CD4-positive, alpha-beta T cell (primary cell): ENCODE data around the gene CSNK2A1. TPM values are rescaled to one million over a fixed set of nuclear protein-coding genes. Genes with fewer than 3 reads are reported as not detected.
"Not testable (repeated sequence)": the region's sequence is repeated elsewhere in the genome, so short reads cannot be mapped to it uniquely, and the experiment has no call there.

Source experiments
- ATAC-seq: fragments of 200-7000 bp; cut with Tn5 transposase; one replicate; pipeline ENCODE4 v1.10.0; 2022; ENCODE audit warnings: mild to moderate bottlenecking; ENCODE audit not compliant: poor library complexity
- CTCF ChIA-PET: fragments of 350-600 bp; sonication (Branson Sonifier 250); formaldehyde crosslinking; loops from one replicate; lab custom pipeline; 2021; ENCODE audit warnings: antibody characterized with exemption, inconsistent platforms; lab: Charles Lee
- POLR2A ChIA-PET: fragments of 350-600 bp; sonication (Branson Sonifier 250); formaldehyde crosslinking; loops from one replicate; lab custom pipeline; 2021; ENCODE audit warnings: antibody characterized with exemption, inconsistent platforms; lab: Charles Lee
- DNase-seq, 14 experiments: peaks; one replicate each; pipeline ENCODE4 v3.0.0-alpha.2; 2013 to 2020; ENCODE audit warnings: mixed read lengths in 2 of 14
- H3K27ac ChIP-seq, 2 donors: one replicate each; pipeline versions ENCODE4 v1.5.1 to v1.7.0; 2013; ENCODE audit warnings: low read length in 2 of 2, low read depth in 1 of 2, mild to moderate bottlenecking in 1 of 2
- H3K27me3 ChIP-seq, 2 experiments: 1 replicate in 1 of 2; 2 replicates in 1 of 2; pipeline versions ENCODE4 v1.6.1 to v1.7.0; 2013; ENCODE audit warnings: low read length in 2 of 2, control low read depth in 1 of 2, mild to moderate bottlenecking in 1 of 2, moderate library complexity in 1 of 2; ENCODE audit not compliant: insufficient read depth in 2 of 2, control insufficient read depth in 1 of 2
- H3K36me3 ChIP-seq: one replicate; pipeline ENCODE4 v1.6.1; 2013; ENCODE audit warnings: low read length, control low read depth; ENCODE audit not compliant: insufficient read depth
- H3K4me1 ChIP-seq: one replicate; pipeline ENCODE4 v1.6.1; 2013; ENCODE audit warnings: low read length, control low read depth; ENCODE audit not compliant: insufficient read depth
- H3K4me3 ChIP-seq: one replicate; pipeline ENCODE4 v1.5.1; 2013; ENCODE audit warnings: mild to moderate bottlenecking, low read length, moderate library complexity
- H3K9me3 ChIP-seq, 2 experiments: 1 replicate in 1 of 2; 2 replicates in 1 of 2; pipeline versions ENCODE4 v1.6.1 to v1.7.0; 2013; ENCODE audit warnings: low read length in 2 of 2, mild to moderate bottlenecking in 2 of 2, control low read depth in 1 of 2, moderate library complexity in 1 of 2; ENCODE audit not compliant: control insufficient read depth in 1 of 2, insufficient read depth in 1 of 2
- H3K27ac Mint-ChIP-seq: one replicate; pipeline ENCODE4 v1.8.0; 2020; ENCODE audit warnings: mixed read lengths
- H3K27me3 Mint-ChIP-seq: one replicate; pipeline ENCODE4 v1.8.0; 2021; ENCODE audit warnings: mixed read lengths
- H3K36me3 Mint-ChIP-seq: one replicate; pipeline ENCODE4 v1.8.0; 2021; ENCODE audit warnings: low read depth, mixed read lengths
- H3K4me1 Mint-ChIP-seq: one replicate; pipeline ENCODE4 v1.8.0; 2021; ENCODE audit warnings: low read depth, mixed read lengths
- H3K4me3 Mint-ChIP-seq: one replicate; pipeline ENCODE4 v1.8.0; 2020; ENCODE audit warnings: mild to moderate bottlenecking, mixed read lengths
- H3K9me3 Mint-ChIP-seq: one replicate; pipeline ENCODE4 v1.8.0; 2020; ENCODE audit warnings: mixed read lengths
- intact Hi-C, 2 experiments: fragments of 100-400 bp; cut with DNase I in 1 of 2; cut with micrococcal nuclease in 1 of 2; formaldehyde crosslinking; loops; one replicate each; pipeline versions ENCODE4 v1.15.1 to v1.9.0; 2023 to 2025; cut with DNase I, micrococcal nuclease
- total RNA-seq, 174 experiments: library from RNA in 2 of 174; stranded (reverse) in 2 of 174; gene quantifications; one replicate each; pipeline ENCODE4 v1.2.3 and lab custom pipeline; 2021 to 2026
- TF ChIP-seq, protein P1 (sequence below): fragments of 200-600 bp; IDR thresholded peaks from one replicate; pipeline ENCODE4 v1.8.0; 2022; ENCODE audit warnings: antibody characterized with exemption, mild to moderate bottlenecking

CSNK2A1 gene
- total RNA-seq, 2 experiments from 2014 or later = 55.5 to 56.9 TPM

DNA sequence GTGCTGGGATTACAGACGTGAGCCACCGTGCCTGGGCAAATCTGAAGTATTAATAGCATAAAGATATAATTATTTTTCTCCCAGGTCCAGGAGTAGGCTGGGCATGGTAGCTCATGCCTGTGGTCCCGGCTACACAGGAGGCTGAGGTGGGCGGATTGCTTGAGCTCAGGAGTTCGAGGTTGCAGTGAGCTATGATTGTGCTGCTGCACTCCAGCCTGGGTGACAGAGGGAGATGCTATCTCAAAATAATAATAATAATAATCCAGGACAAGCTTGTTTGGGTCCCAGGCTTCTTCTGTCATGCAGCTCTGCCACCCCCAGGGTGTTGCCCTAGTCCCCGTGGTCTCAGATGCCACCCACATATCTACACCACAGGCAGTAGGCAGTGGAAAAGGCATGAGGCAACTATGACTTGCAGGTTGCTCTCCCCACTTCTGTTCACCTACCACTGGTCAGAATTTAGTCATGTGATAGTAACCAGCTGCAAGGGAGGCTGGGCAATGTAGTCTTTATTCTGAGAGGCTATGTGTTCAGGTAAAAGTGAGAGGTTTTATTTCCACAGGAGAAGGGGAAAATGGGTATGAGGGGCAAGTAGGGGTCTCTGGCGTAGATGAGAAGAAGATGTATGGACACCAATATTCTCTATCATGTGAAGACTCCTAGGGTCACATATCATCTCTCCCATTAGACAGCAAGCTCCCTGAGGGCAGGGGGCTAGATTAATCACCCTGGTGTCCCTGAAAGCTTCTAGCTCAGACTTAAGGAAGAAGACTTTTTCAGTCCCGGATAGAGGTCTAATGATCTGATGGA, 40.8 kb upstream of the CSNK2A1 start:
- no peak overlapping the region for H3K4me3 Mint-ChIP-seq
- peak; percentile 44 for ATAC-seq

DNA sequence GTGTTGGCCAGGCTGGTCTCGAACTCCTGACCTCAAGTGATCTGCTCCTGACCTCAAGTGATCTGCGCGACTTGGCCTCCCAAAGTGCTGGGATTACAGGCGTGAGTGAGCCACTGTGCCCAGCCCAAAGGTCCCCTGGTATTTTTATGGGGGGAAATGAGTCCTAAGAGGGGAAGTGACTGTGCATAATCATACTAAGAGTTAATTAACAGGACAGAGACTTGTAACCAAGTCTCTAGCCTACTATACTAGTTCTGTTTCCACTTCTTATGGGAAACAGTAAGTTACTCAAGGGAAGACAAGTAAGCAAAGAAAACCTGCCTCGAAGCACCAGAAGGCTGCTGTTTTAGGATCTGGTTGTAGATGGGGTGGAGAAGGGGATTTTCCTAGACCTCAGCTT, 38.6 kb upstream of the CSNK2A1 start:
- CTCF ChIA-PET = no interaction called here
- H3K27me3 Mint-ChIP-seq = peaks cover 25% of the 10 kb centered on the region

More for the DNA sequence above, 40.8 kb upstream of the CSNK2A1 start:
- ChIA-PET CTCF (no interaction called here), POLR2A (no interaction called here)
- no peak overlapping the region for H3K4me3 ChIP-seq
- no peaks in the 10 kb centered on the region for H3K9me3 Mint-ChIP-seq
- intact Hi-C loops = no loop called here
- no peaks in the 10 kb centered on the region for H3K36me3 ChIP-seq
- DNase-seq = no peak
- no peak overlapping the region for H3K27ac ChIP-seq
- H3K36me3 Mint-ChIP-seq = no peaks in the 10 kb centered on the region
- no peaks in the 10 kb centered on the region for H3K4me1 Mint-ChIP-seq
- no peaks in the 10 kb centered on the region for H3K4me1 ChIP-seq
- H3K27me3 Mint-ChIP-seq = peaks cover 25% of the 10 kb centered on the region
- TF ChIP-seq, protein P1, sequence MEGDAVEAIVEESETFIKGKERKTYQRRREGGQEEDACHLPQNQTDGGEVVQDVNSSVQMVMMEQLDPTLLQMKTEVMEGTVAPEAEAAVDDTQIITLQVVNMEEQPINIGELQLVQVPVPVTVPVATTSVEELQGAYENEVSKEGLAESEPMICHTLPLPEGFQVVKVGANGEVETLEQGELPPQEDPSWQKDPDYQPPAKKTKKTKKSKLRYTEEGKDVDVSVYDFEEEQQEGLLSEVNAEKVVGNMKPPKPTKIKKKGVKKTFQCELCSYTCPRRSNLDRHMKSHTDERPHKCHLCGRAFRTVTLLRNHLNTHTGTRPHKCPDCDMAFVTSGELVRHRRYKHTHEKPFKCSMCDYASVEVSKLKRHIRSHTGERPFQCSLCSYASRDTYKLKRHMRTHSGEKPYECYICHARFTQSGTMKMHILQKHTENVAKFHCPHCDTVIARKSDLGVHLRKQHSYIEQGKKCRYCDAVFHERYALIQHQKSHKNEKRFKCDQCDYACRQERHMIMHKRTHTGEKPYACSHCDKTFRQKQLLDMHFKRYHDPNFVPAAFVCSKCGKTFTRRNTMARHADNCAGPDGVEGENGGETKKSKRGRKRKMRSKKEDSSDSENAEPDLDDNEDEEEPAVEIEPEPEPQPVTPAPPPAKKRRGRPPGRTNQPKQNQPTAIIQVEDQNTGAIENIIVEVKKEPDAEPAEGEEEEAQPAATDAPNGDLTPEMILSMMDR = no peak
- no peaks in the 10 kb centered on the region for H3K9me3 ChIP-seq
- H3K27me3 ChIP-seq = peaks cover 15 to 21% of the 10 kb centered on the region in 2 experiments
- no peak overlapping the region for H3K27ac Mint-ChIP-seq

DNA sequence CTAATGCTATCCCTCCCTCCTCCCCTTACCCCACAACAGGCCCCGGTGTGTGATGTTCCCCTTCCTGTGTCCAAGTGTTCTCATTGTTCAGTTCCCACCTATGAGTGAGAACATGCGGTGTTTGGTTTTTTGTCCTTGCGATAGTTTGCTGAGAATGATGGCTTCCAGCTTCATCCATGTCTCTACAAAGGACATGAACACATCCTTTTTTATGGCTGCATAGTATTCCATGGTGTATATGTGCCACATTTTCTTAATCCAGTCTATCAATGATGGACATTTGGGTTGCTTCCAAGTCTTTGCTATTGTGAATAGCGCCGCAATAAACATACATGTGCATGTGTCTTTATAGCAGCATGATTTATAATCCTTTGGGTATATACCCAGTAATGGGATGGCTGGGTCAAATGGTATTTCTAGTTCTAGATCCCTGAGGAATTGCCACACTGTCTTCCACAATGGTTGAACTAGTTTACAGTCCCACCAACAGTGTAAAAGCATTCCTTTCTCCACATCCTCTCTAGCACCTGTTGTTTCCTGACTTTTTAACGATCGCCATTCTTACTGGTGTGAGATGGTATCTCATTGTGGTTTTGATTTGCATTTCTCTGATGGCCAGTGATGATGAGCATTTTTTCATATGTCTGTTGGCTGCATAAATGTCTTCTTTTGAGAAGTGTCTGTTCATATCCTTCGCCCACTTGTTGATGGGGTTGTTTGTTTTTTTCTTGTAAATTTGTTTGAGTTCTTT, 35.5 kb upstream of the CSNK2A1 start:
- H3K27me3 ChIP-seq = peaks cover 8 to 32% of the 10 kb centered on the region in 2 experiments
- CTCF ChIA-PET, POLR2A ChIA-PET, H3K4me3 ChIP-seq, ATAC-seq, H3K27ac ChIP-seq, H3K27ac Mint-ChIP-seq, H3K4me1 Mint-ChIP-seq, H3K9me3 ChIP-seq, H3K36me3 Mint-ChIP-seq, H3K4me3 Mint-ChIP-seq, H3K9me3 Mint-ChIP-seq, intact Hi-C loops, DNase-seq, H3K36me3 ChIP-seq, H3K4me1 ChIP-seq: not testable (repeated sequence)
- peaks cover 24% of the 10 kb centered on the region for H3K27me3 Mint-ChIP-seq

More for the DNA sequence above, 38.6 kb upstream of the CSNK2A1 start:
- no peaks in the 10 kb centered on the region for H3K4me1 Mint-ChIP-seq
- Histone ChIP-seq H3K27me3 (peaks cover 15 to 21% of the 10 kb centered on the region in 2 experiments), H3K36me3 (no peaks in the 10 kb centered on the region), H3K4me1 (no peaks in the 10 kb centered on the region), H3K27ac (no peak overlapping the region), H3K9me3 (no peaks in the 10 kb centered on the region), H3K4me3 (no peak overlapping the region)
- no peaks in the 10 kb centered on the region for H3K36me3 Mint-ChIP-seq
- DNase-seq (no peak), ATAC-seq (no peak)
- H3K9me3 Mint-ChIP-seq = no peaks in the 10 kb centered on the region
- intact Hi-C loops = no loop called here
- POLR2A ChIA-PET = no interaction called here
- TF ChIP-seq, protein P1 = no peak
- no peak overlapping the region for H3K27ac Mint-ChIP-seq
- no peak overlapping the region for H3K4me3 Mint-ChIP-seq
